ENCODE data around the gene MYO1D. TPM values are rescaled to one million over a fixed set of nuclear protein-coding genes. Genes with fewer than 3 reads are reported as not detected.

MYO1D gene
- total RNA-seq, 2 experiments from 2014 or later, result 8.7 to 8.8 TPM

DNA sequence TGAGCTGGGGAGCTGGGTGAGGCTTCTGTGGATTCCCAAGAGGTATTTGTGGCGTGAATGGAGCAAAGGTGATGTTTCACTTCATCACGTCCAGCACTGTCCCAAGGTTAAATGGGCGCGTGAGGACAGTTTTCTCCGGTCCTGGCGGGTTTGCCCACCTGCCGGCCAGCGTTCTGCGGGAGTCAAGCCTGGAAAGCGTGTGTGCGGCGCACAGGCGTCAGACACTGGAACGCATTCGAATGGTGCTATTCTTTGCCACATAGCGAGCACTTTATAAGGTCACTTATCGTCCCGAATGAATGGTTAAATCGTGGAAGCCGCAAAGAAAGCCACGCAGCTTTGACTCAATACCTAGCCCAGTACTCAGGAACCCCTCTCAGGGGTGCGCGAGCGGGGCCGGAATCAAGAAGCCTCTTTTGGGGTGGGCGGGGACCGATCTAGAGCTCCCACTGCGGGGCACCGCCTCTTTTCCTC, 433.1 kb downstream of the MYO1D start:
- ChIA-PET CTCF (interaction anchor here (0.6 to 8.5 kb wide), 28 partner anchors 9 to 933 kb away, joined by 3 to 102 read pairs (median 4); partner anchors contain the start of genes CDK5R1 and UTP6), POLR2A (interaction anchor here (0.5 to 1.7 kb wide), 7 partner anchors 43 to 467 kb away, joined by 3 to 13 read pairs (median 4); partner anchors contain the start of gene CDK5R1)
- H3K36me3 Mint-ChIP-seq (ENCODE audit: low read depth), result peaks cover 31% of the 10 kb centered on the region

More for the DNA sequence above, 433.1 kb downstream of the MYO1D start:
- DNase-seq (no peak), ATAC-seq (no peak)
- intact Hi-C loops (cut with DNase I, micrococcal nuclease), result loop anchor here (1.0 to 10.0 kb wide), 13 partner anchors 15 to 543 kb away; partner anchors contain the start of genes ZNF207 (in 2 of the 2), C17orf75 (in 1 of the 2), CDK5R1 (in 1 of the 2) and MYO1D (in 1 of the 2)
- Mint-ChIP-seq H3K27me3 (peaks cover 2% of the 10 kb centered on the region), H3K4me1 (peaks cover 31% of the 10 kb centered on the region), H3K27ac (no peak overlapping the region), H3K9me3 (ENCODE audit: low read depth) (no peaks in the 10 kb centered on the region), H3K4me3 (peak overlapping the region; percentile 82)

Other genes starting within 250 kb of the MYO1D start
- gene TMEM98, start 51.0 kb upstream of the MYO1D start, total RNA-seq, result under 1 TPM; 0.41 to 0.77 TPM
- gene SPACA3, start 114.7 kb upstream of the MYO1D start, total RNA-seq, result not detected